ENCODE data around the gene PBX3. TPM values are rescaled to one million over a fixed set of nuclear protein-coding genes. Genes with fewer than 3 reads are reported as not detected.

The PBX3 gene
- total RNA-seq, 1 experiment from 2014 or later = 39.0 TPM

DNA sequence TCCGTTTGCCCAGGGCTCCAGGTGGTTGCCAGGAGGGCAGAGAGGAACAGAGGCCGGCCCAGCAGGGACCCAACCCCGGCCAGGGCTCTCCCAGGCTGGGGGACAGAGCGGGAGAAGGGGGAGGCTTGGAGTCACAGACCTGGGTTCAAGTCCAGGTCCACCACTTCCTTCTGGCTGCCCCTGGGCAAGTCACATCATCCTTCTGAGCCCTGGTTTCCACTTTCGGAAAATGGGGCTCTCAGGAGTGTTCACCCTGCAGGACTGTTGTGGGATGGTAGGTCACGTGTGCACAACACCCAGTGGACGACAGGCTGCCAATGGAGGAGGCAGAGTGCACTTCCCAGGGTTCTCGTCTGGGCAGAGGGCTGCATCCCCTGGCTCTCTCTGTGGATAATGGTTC is 245.4 kb downstream of the PBX3 start:
- DNase-seq (ENCODE audit: low read depth, low spot score) (no peak), ATAC-seq (no peak)
- ChIA-PET CTCF (no interaction called here), POLR2A (no interaction called here)
- no peak for TF ChIP-seq REST (IDR thresholded peaks at IDR 0.05; ENCODE audit: insufficient read depth in 1 of 2, low read depth in 2 of 2, low read length in 1 of 2)
- TF ChIP-seq CTCF (IDR thresholded peaks at IDR 0.05) = no peak
- no peak for TF ChIP-seq SIN3A (IDR thresholded peaks at IDR 0.05; ENCODE audit: borderline replicate concordance, insufficient read depth, low read depth, low read length)
- no peak for TF ChIP-seq TCF7L2 (IDR thresholded peaks at IDR 0.05; ENCODE audit: low read depth, low read length)
- TF ChIP-seq POLR2AphosphoS5 (IDR thresholded peaks at IDR 0.05; ENCODE audit: low read depth, low read length) = no peak
- H3K9me3 ChIP-seq (ENCODE audit: control insufficient read depth, insufficient read depth, low read depth, low read length) = no peaks in the 10 kb centered on the region
- BruUV-seq (replicated peaks) = no TSS peak
- H3K27ac ChIP-seq (ENCODE audit: low read length) = no peak overlapping the region
- H3K27me3 ChIP-seq (ENCODE audit: control insufficient read depth, insufficient read depth, low read length) = no peaks in the 10 kb centered on the region
- in situ Hi-C loops (cut with HindIII; ENCODE audit: low pct_unique_long_range_greater_than_20kb, low sequenced_read_pairs) (no loop called here), intact Hi-C loops (cut with micrococcal nuclease; ENCODE audit: unreplicated experiment) (no loop called here)
- no peaks in the 10 kb centered on the region for H3K36me3 ChIP-seq (ENCODE audit: control insufficient read depth, insufficient read depth, low read length)
- H3K4me3 ChIP-seq (ENCODE audit: low read depth in 2 of 2, low read length in 2 of 2) = no peak overlapping the region
- H3K4me1 ChIP-seq (ENCODE audit: control insufficient read depth, insufficient read depth, low read length) = no peaks in the 10 kb centered on the region

GRCh38 chr9:125993466-125993865 is 246.3 kb downstream of the PBX3 start:
- in situ Hi-C loops (cut with HindIII; ENCODE audit: low pct_unique_long_range_greater_than_20kb, low sequenced_read_pairs) (no loop called here), intact Hi-C loops (cut with micrococcal nuclease; ENCODE audit: unreplicated experiment) (no loop called here)
- no peaks in the 10 kb centered on the region for H3K27me3 ChIP-seq (ENCODE audit: control insufficient read depth, insufficient read depth, low read length)
- no peaks in the 10 kb centered on the region for H3K36me3 ChIP-seq (ENCODE audit: control insufficient read depth, insufficient read depth, low read length)
- no peaks in the 10 kb centered on the region for H3K4me1 ChIP-seq (ENCODE audit: control insufficient read depth, insufficient read depth, low read length)
- ATAC-seq (no peak), DNase-seq (ENCODE audit: low read depth, low spot score) (no peak)
- no peak for TF ChIP-seq TCF7L2 (IDR thresholded peaks at IDR 0.05; ENCODE audit: low read depth, low read length)
- no peak for TF ChIP-seq POLR2AphosphoS5 (IDR thresholded peaks at IDR 0.05; ENCODE audit: low read depth, low read length)
- no peak for TF ChIP-seq CTCF (IDR thresholded peaks at IDR 0.05)
- no peak for TF ChIP-seq REST (IDR thresholded peaks at IDR 0.05; ENCODE audit: insufficient read depth in 1 of 2, low read depth in 2 of 2, low read length in 1 of 2)
- no peak for TF ChIP-seq SIN3A (IDR thresholded peaks at IDR 0.05; ENCODE audit: borderline replicate concordance, insufficient read depth, low read depth, low read length)
- H3K27ac ChIP-seq (ENCODE audit: low read length) = no peak overlapping the region
- ChIA-PET POLR2A (no interaction called here), CTCF (no interaction called here)
- BruUV-seq (replicated peaks) = no TSS peak
- no peak overlapping the region for H3K4me3 ChIP-seq (ENCODE audit: low read depth in 2 of 2, low read length in 2 of 2)
- H3K9me3 ChIP-seq (ENCODE audit: control insufficient read depth, insufficient read depth, low read depth, low read length) = no peaks in the 10 kb centered on the region
